HFF-Myc (cell line): ENCODE measurements around the gene TBCD.

Experiments used
- DNase-seq: peaks from one replicate; pipeline ENCODE4 v3.0.0-alpha.2; 2011; ENCODE audit warnings: low read depth; ENCODE audit errors: extremely low read depth
- H3K4me3 ChIP-seq: replicated peaks from 2 replicates; pipeline ENCODE4 v1.5.1; 2011; ENCODE audit warnings: low read depth, mild to moderate bottlenecking, control low read depth, low read length
- TF ChIP-seq, protein P1 (sequence below): IDR thresholded peaks from 2 replicates; pipeline ENCODE4 v1.5.1; 2012; ENCODE audit warnings: mild to moderate bottlenecking, low read depth, low read length, control low read depth; ENCODE audit errors: missing control alignments

The TBCD gene

DNA sequence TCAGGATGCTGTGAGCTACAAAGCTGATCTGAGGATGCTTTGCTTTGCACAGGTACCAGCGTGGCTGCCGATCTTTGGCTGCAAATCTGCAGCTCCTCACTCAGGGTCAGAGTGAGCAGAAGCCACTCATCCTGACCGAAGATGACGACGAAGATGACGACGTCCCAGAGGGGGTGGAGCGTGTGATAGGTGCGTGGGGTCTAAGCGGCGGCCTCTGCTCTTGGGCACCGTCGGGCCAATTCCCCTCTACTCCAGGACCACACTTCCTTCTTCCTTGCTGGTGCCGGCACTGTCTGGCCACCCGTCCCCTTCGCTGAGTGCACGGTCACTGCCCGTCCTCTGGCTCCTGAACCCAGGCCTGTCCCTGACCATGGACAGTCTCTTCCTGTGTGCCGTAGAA is 54.0 kb downstream of the TBCD start:
- H3K4me3 ChIP-seq, result no peak overlapping the region
- TF ChIP-seq, protein P1, sequence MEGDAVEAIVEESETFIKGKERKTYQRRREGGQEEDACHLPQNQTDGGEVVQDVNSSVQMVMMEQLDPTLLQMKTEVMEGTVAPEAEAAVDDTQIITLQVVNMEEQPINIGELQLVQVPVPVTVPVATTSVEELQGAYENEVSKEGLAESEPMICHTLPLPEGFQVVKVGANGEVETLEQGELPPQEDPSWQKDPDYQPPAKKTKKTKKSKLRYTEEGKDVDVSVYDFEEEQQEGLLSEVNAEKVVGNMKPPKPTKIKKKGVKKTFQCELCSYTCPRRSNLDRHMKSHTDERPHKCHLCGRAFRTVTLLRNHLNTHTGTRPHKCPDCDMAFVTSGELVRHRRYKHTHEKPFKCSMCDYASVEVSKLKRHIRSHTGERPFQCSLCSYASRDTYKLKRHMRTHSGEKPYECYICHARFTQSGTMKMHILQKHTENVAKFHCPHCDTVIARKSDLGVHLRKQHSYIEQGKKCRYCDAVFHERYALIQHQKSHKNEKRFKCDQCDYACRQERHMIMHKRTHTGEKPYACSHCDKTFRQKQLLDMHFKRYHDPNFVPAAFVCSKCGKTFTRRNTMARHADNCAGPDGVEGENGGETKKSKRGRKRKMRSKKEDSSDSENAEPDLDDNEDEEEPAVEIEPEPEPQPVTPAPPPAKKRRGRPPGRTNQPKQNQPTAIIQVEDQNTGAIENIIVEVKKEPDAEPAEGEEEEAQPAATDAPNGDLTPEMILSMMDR, result no peak
- DNase-seq, result no peak

DNA sequence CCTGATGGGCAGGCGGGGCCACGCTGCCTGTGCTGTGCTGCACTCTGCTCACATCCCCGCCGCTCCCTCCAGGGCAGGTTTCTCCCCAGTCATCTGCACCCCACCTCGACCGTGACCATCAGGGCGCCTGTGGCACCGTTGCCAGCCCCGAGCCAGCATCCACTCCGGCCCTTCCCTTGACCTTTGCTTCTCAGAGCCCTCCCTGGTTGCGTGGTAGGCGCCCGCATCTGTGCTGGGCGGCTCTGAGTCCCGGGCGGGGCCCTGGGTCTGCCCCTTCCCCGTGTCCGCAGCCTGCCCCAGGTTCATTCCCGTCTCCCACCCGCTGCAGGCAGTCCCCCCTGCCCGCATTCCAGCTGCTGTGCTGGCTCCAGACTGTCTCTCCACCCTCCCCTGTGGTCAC is 54.8 kb downstream of the TBCD start:
- no peak overlapping the region for H3K4me3 ChIP-seq
- DNase-seq, result no peak
- TF ChIP-seq, protein P1, result no peak

DNA sequence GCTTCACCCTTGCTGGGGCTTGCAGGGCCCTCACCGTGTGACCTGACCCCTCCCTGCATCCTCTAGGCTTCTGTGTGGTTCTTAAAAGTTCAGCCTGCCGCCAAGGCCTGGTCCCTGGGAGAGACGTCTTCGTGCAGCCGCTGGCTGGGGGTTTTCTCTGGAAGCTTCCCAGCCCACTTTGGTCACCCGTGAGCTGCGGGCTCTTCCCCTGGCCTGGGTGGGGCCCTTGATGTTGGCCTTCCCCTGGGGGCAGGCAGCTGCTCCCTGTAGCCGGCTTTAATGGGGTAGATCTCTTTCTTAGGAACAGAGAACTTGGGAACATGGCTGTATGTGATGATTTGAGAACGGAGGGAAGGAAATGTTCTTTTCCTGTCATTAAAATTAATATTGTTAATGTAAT is 55.2 kb downstream of the TBCD start:
- TF ChIP-seq, protein P1, result no peak
- H3K4me3 ChIP-seq, result no peak overlapping the region
- no peak for DNase-seq

DNA sequence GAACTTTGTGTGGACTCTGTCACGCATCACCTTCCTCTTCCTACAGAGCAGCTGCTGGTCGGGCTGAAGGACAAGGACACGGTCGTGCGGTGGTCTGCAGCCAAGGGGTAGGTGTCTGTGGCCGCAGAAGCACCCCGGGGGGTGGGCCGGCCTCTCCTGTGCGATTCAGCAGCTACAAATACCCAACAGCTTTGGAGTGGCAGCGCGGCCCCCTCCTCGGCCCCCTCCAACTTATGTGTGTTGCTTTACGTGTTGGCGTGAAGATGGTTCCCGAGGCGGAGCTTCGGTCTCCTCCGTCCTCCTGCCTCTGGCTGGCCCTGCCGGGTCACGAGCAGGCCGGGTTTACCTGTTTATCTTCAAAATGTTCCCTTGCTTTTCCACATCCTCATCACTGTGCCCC is 55.7 kb downstream of the TBCD start:
- TF ChIP-seq, protein P1, result no peak
- H3K4me3 ChIP-seq, result no peak overlapping the region
- no peak for DNase-seq

DNA sequence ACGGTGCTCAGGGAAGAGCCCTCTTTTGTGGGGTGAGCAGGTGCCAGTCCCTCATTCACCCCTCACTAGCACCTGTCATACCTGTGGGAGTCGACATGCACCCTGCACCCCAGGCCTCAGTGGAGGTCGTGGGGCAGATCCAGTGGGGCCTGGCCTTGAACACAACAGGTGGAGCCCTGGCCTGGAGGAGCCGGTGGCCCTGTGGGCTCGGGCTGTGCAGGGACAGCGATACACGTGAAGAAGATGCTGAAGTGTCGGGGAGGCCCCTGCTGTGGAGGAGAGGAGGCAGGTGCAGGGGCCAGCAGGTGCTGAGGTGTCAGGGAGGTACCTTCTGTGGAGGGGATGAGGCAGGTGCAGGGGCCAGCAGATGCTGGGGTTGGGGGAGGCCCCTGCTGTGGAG is 56.1 kb downstream of the TBCD start:
- DNase-seq, result no peak
- H3K4me3 ChIP-seq, result no peak overlapping the region
- TF ChIP-seq, protein P1, result no peak

DNA sequence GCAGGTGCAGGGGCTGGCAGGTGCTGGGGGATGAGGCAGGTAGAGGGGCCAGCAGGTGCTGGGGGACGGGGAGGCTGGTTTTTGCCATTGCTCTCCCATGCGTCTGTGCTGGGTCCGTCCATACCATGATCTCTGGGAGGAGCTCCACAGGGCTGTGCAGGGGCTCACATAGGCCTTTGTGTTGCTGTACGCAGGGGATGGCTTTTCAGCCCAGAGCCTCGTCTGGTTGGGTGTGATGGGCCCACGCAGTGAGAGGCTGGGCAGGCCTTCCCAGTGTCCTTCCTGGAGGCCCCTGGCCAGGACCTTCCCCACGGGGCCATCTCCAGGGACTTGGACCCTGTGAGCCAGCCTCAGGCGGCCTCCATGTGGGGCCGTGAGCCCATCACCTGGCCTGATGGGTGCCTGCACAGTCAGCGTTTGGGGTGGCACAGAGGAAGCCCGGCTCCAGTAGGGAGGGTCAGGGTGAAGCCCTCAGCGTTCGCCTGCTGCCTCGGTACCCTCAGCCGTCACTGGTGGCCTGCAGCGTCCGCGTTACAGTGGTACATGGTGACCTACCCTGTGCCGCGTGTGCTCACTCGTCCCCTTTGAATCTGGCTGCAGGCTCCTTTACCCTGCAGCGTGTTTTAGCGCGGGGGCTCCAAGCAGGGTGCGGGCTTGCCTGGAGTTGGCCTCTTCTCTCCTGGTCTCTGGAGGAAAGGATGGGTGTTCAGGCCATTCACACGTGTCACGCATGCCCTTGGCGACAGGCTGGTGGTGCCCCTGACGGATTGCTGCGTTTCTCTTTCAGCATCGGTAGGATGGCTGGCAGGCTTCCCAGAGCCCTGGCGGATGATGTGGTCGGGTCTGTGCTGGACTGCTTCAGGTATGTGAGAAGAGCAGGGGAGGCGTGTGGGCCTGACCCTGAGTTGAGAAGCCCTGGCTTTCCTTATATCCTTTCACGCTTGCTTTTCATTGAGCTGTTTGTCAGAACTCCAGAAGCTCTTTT is 57.3 kb downstream of the TBCD start:
- no peak overlapping the region for H3K4me3 ChIP-seq
- TF ChIP-seq, protein P1, result no peak
- DNase-seq, result no peak
